DLD1 (cell line): Measurements from ENCODE around the gene NQO1.
"Not testable (repeated sequence)": the region's sequence is repeated elsewhere in the genome, so short reads cannot be mapped to it uniquely, and the experiment has no call there.

ENCODE experiments used
- in situ Hi-C: cut with HindIII; loops from 2 replicates; pipeline ENCODE4 v1.10.0; 2017; ENCODE audit warnings: low sequenced_read_pairs

The NQO1 gene

GRCh38 chr16:69744363-69745231 is 18.2 kb upstream of the NQO1 start:
- in situ Hi-C loops = no loop called here

- in situ Hi-C loops = no loop called here
Observed at GRCh38 chr16:69741951-69742904, 15.9 kb upstream of the NQO1 start.

DNA sequence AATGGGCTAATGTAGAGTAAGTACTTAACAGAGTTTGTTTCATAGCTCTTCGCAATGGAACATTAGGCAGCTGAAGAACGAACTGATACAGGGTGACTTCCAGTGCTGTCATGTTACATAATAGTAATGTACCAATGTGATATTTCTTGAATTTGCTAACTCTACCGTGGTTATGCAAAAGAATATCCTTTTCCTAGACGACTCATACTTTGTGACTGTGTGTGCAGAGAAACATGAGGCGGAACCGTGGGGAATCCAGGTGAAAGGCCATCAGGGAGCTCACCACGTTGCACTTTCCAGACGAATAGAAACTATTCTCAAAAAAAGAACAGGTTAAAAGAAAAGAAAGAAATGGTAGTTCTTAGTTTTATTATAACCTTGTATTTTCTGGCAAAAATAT is 15.2 kb upstream of the NQO1 start:
- in situ Hi-C loops = no loop called here

GRCh38 chr16:69732101-69732500 is 5.7 kb upstream of the NQO1 start:
- in situ Hi-C loops = no loop called here

DNA sequence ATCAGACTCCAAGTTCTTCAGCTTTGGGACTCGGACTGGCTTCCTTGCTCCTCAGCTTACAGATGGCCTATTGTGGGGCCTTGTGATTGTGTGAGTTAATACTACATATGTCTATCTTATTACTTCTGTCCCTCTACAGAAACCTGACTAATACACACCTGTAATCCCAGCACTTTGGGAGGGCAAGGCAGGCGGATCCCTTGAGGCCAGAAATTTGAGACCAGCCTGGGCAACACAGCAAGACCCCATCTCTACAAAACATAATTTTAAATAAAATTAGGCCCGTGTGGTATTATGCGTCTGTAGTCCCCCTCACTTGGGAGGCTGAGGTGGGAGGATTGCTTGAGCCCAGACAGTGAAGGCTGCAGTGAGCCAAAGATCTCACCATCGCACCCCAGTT is 4.9 kb upstream of the NQO1 start:
- in situ Hi-C loops = not testable (repeated sequence)

DNA sequence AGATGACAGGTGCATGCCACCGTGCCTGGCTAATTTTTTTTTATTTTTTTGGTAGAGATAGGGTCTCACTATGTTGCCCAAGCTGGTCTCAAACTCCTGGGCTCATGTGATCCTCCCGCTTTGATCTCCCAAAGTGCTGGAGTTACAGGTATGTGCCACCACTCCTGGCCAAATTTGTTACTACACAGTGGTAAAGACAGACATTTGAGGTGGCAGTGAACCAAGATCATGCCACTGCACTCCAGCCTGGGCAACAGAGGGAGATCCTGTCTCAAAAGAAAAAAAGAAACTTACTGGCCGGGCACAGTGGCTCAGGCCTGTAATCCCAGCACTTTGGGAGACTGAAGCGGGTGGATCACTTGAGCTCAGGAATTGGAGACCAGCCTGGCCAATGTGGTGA is 2.7 kb upstream of the NQO1 start:
- in situ Hi-C loops = not testable (repeated sequence)

- in situ Hi-C loops = no loop called here
Observed at GRCh38 chr16:69727916-69728270, 1.5 kb upstream of the NQO1 start.

DNA sequence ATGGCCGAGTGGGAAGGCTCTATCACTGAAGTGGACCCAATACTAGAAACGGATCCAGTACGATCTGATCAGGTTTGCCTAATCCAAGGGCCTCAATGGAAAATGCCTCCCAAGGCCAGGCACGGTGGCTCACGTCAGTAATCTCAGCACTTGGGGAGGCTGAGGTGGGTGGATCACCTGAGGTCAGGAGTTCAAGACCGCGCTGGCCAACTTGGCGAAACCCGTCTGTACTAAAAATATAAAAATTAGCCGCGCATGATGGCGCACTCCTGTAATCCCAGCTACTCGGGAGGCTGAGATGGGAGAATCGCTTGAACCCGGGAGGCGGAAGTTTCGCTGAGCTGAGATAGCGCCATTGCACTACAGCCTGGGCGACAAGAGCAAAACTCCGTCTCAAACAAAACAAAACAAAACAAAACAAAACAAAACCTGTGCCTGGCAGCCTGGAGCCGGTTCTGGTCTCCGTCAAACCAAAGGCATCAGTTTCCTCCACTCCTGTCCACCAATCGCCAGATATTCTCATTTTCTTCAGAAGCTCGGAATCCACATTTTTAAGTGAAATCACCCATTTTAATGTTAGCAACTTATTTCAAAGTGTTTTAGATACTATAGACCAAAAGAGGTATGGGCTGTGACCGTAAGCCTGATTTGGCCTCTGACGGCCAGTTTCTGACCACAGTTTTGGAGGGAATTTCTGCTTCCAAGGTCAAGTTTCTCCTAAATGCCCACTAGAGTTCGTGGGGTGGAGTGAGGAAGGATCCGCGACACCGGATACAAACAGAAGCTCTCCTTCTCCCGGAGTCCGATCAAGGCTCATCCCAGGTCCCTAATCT is 664 bp downstream of the NQO1 start:
- in situ Hi-C loops = no loop called here

DNA sequence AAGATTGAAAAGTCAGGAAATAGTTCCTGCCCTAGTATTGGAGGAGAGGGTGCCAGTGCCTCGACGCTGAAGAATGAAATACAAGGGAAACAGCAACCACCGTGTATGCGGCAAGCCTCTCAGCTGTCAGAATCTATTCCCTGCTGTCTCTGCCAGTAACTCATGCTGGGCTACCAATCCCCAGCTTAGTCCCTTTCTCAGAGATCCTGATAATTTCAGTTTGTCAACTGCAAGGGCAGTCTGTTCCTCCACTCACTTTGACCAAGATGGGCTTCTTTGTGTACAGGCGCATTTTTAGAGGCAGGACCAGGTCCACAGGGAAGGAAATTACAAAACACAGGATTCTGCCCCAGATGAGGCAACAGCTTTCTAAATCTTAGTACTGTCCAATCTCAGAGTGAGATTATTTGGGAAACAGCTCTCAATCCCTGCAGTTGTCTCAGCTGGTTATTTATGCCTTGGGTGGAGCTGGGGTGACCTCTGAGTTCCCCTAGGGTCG is 1.3 kb downstream of the NQO1 start:
- in situ Hi-C loops = no loop called here

DNA sequence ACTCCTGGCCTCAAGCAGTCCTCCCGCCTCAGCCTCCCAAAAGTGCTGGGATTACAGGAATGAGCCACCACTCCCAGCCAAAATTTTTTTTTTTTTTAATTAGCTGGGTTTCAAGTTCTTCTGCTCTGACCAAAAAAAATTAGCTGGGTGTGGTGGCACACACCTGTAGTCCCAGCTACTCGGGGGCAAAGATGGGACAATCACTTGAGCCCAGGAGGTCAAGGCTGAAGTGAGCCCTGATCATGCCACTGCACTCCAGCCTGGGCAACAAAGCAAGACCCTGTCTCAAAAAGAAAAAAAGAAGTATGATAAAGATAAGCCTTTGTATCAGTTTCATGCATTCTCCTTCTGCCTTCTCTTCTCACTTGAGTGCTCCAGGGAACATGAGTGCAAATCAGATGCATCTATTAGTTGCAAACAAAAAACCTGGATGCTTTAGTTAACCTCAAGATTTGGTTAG is 1.9 kb downstream of the NQO1 start:
- in situ Hi-C loops = no loop called here

GRCh38 chr16:69721441-69721957 is 4.9 kb downstream of the NQO1 start:
- in situ Hi-C loops = no loop called here

DNA sequence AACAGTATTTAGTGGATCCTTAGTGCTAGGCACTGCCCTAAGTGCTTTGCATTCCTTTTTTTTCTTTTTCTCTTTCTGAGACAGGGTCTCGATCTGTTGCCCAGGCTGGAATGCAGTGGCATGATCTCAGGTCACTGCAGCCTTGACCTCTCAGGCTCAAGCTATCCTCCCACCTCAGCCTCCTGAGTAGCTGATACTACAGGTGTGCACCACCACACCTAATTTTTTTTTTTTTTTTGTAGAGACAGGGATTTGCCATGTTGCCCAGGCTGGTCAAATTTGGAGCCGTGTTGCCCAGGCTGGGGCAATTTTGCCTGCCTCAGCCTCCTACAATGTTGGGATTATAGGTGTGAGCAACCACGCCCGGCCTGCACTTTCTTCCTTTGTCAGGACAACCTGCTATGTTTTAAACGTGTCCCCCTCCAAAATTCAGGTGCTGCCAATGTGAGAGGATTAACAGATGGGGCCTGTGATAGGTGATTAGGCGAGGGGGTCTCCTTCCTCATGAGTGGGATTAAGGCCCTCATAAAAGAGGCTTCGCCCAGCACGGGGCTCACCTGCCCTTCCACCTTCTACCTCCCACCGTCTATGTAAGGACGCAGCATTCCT is 5.4 kb downstream of the NQO1 start:
- in situ Hi-C loops = no loop called here

DNA sequence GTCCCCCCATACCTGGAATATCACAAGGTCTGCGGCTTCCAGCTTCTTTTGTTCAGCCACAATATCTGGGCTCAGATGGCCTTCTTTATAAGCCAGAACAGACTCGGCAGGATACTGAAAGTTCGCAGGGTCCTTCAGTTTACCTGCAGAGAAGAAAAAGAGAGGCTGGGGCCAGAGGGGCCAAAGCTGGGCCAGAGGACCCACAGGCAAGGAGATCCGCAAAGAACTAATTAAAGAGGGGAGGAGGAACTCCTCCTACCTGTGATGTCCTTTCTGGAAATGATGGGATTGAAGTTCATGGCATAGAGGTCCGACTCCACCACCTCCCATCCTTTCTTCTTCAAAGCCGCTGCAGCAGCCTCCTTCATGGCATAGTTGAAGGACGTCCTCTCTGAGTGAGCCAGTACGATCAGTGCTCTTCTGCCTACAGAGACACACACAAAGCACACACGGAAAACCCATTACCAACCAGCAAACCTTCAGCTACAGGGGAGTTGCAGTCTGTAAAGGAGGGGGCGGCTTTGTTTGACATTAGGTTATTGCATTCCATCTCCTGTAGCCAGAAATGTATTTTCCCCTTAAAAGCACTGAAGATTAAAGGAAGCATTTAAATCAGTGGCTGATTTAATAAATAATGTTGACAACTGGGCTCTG is 8.1 kb downstream of the NQO1 start:
- in situ Hi-C loops = no loop called here

- in situ Hi-C loops = no loop called here
Observed at GRCh38 chr16:69717066-69717465, 9.3 kb downstream of the NQO1 start.

DNA sequence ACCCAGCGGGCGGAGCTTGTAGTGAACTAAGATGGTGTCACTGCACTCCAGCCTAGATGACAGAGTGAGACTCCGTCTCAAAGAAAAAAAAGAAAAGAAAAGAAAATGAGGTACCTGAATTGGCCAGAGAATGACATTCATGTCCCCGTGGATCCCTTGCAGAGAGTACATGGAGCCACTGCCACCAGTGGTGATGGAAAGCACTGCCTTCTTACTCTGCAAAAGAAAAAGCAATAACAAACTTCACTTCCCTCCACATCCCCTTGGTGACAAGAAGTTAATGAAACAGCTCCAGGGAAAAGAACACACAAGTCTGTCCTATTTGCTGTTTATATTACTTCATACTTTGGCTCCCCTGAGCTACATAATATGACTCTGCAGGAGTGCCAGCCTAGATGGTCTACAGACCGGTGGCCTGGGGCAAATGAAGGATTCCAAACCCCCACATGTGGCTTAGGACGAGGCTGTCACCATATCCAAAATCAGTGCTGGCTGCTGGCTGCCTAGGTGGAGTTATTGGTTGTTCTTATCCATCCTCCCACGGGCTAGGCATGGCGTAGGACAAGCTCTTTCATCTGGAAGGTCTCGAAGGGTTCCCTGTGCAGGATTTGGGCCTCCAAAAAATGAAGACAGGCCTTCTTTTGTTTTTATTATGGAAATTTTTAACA is 13.3 kb downstream of the NQO1 start:
- in situ Hi-C loops = no loop called here

DNA sequence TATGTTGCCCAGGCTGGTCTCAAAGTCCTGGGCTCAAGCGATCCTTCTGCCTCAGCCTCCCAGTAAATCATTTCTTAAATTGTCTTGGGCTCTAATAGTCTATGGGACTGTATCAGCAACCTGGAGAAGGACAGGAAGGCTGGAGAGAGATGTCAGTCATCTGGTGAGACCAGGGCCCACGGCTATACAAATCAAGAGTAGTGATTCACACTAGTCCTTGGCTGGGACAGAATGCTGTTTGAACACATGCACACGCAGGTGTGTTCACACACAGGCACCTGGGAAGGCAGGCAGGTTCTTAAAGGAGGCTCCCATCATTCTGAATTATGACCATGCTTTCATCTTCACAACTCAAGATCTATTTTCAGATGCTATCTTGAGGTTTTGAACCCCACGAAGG is 14.1 kb downstream of the NQO1 start:
- in situ Hi-C loops = no loop called here

- in situ Hi-C loops = no loop called here
Observed at GRCh38 chr16:69711115-69711740, 15.1 kb downstream of the NQO1 start.

GRCh38 chr16:69709456-69710084 is 16.8 kb downstream of the NQO1 start:
- in situ Hi-C loops = no loop called here
